Esophagus squamous epithelium (tissue), 5 donors: ENCODE results near the gene KCNMB2. TPM values are rescaled to one million over a fixed set of nuclear protein-coding genes. Genes with fewer than 3 reads are reported as not detected.
A peak's percentile ranks its signal among the peaks of the same experiment; 100 is the strongest.
"Not testable (repeated sequence)": the region's sequence is repeated elsewhere in the genome, so short reads cannot be mapped to it uniquely, and the experiment has no call there.

ENCODE experiments used
- DNase-seq: peaks from one replicate; lab custom pipeline; 2025; lab: John Stamatoyannopoulos, UW
- H3K27ac ChIP-seq, 4 donors: fragments of 200-600 bp; sonication (generic); one replicate each; pipeline ENCODE4 v1.5.1; 2016 to 2019; ENCODE audit warnings: mild to moderate bottlenecking in 1 of 4
- H3K27me3 ChIP-seq, 4 donors: fragments of 200-600 bp; sonication (generic); 1 replicate in 3 of 4; 2 replicates in 1 of 4; pipeline versions ENCODE4 v1.5.1 to v1.6.0; 2017 to 2021; ENCODE audit warnings: antibody characterized with exemption in 1 of 4
- H3K36me3 ChIP-seq, 3 donors: fragments of 200-600 bp; sonication (generic); one replicate each; pipeline ENCODE4 v1.5.1; 2016 to 2019
- H3K4me1 ChIP-seq, 3 donors: fragments of 200-600 bp; sonication (generic); one replicate each; pipeline ENCODE4 v1.5.1; 2017 to 2019
- H3K4me3 ChIP-seq, 4 donors: fragments of 200-600 bp; sonication (generic); 1 replicate in 3 of 4; 2 replicates in 1 of 4; pipeline ENCODE4 v1.5.1; 2016 to 2019; ENCODE audit warnings: mild to moderate bottlenecking in 2 of 4, moderate library complexity in 1 of 4
- H3K9me3 ChIP-seq, 3 donors: fragments of 200-600 bp; sonication (generic); one replicate each; pipeline ENCODE4 v1.5.1; 2016 to 2019
- CTCF ChIP-seq, 6 experiments: fragments of 450-650 bp in 4 of 6; fragments of 200-600 bp in 2 of 6; sonication (generic) in 2 of 6; IDR thresholded peaks; one replicate each; pipeline ENCODE4 v1.5.1; 2016 to 2019; ENCODE audit warnings: antibody characterized with exemption in 6 of 6, mild to moderate bottlenecking in 4 of 6, moderate library complexity in 4 of 6
- POLR2A ChIP-seq, 4 donors: fragments of 450-650 bp; IDR thresholded peaks; one replicate each; pipeline ENCODE4 v1.6.1; 2017; ENCODE audit warnings: antibody characterized with exemption in 4 of 4, mild to moderate bottlenecking in 4 of 4, moderate library complexity in 3 of 4
- WGBS, 2 donors: methylation state at CpG; one replicate each; pipeline ENCODE4 v1.1.5; 2018; 5-methylcytosine and 5-hydroxymethylcytosine counted together
- intact Hi-C: fragments of 100-400 bp; cut with DNase I; formaldehyde crosslinking; loops from one replicate; pipeline ENCODE4 v1.15.0; 2022
- total RNA-seq, 4 donors: library from RNA; depleted of rRNA; stranded (reverse); fragments of >200 nt; gene quantifications; one replicate each; pipeline ENCODE4 v1.1.0, GENCODE V29; 2016
- donor health status: DM: yes; HTN: yes; CAD: no.

The KCNMB2 gene
- total RNA-seq, 4 donors from 2014 or later: 0.19 TPM; not detected in 3

GRCh38 chr3:178538056-178538455 is 1.8 kb downstream of the KCNMB2 start:
- TF ChIP-seq CTCF (IDR thresholded peaks at IDR 0.05) (no peak), POLR2A (IDR thresholded peaks at IDR 0.05) (no peak)
- H3K27me3 ChIP-seq: peaks cover 0 to 23% (median 0%) of the 10 kb centered on the region in 4 donors
- WGBS, 2 donors: 70 to 83% methylated on average over 4 of the region's 4 CpGs
- H3K27ac ChIP-seq: no peak overlapping the region
- no peaks in the 10 kb centered on the region for H3K36me3 ChIP-seq
- intact Hi-C loops: no loop called here
- no peaks in the 10 kb centered on the region for H3K9me3 ChIP-seq
- DNase-seq: no peak
- H3K4me3 ChIP-seq: no peak overlapping the region
- H3K4me1 ChIP-seq: peaks cover 0 to 19% (median 0%) of the 10 kb centered on the region in 3 donors

- WGBS, 2 donors: 82 to 89% methylated on average over 3 of the region's 3 CpGs
These were observed 3.9 kb downstream of the KCNMB2 start for GRCh38 chr3:178540184-178540583.

GRCh38 chr3:178545337-178545736 is 9.1 kb downstream of the KCNMB2 start:
- 72 to 82% methylated on average over 3 of the region's 3 CpGs for WGBS, 2 donors
- intact Hi-C loops: no loop called here
- no peak for DNase-seq

More at GRCh38 chr3:178540184-178540583, 3.9 kb downstream of the KCNMB2 start:
- intact Hi-C loops: no loop called here
- Histone ChIP-seq H3K4me1 (peaks cover 0 to 19% (median 0%) of the 10 kb centered on the region in 3 donors), H3K4me3 (no peak overlapping the region), H3K36me3 (no peaks in the 10 kb centered on the region), H3K9me3 (no peaks in the 10 kb centered on the region), H3K27me3 (peaks cover 0 to 23% (median 0%) of the 10 kb centered on the region in 4 donors), H3K27ac (no peak overlapping the region)
- TF ChIP-seq CTCF (IDR thresholded peaks at IDR 0.05) (no peak), POLR2A (IDR thresholded peaks at IDR 0.05) (no peak)
- no peak for DNase-seq

DNA sequence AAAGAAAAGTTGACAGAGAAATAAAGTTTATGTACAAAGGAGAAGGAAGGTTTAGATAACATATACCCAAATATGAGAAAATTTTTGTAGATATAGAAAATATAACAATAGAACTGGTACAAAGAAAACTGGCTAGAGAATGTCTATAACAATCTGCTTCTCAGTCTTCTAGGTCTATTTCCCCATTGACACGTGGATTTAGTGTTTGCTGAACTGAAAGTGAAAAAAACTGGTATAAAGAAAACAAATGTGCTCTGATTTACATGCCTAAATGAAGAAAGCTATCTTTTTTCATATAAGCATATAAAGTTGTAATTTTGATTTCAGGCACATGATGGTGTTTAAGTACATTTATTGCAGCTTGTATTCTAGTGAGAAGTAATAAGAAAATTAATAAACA is 9.8 kb downstream of the KCNMB2 start:
- 31 to 45% methylated on average over 1 of the region's 1 CpG for WGBS, 2 donors
- Histone ChIP-seq H3K36me3 (no peaks in the 10 kb centered on the region), H3K4me1 (no peaks in the 10 kb centered on the region), H3K27me3 (no peaks in the 10 kb centered on the region), H3K9me3 (no peaks in the 10 kb centered on the region), H3K27ac (no peak overlapping the region), H3K4me3 (no peak overlapping the region)
- no peak for TF ChIP-seq POLR2A (IDR thresholded peaks at IDR 0.05)
- TF ChIP-seq CTCF (IDR thresholded peaks at IDR 0.05): no peak
- intact Hi-C loops: no loop called here
- DNase-seq: no peak

More at GRCh38 chr3:178545337-178545736, 9.1 kb downstream of the KCNMB2 start:
- no peak overlapping the region for H3K4me3 ChIP-seq
- H3K9me3 ChIP-seq: no peaks in the 10 kb centered on the region
- H3K36me3 ChIP-seq: no peaks in the 10 kb centered on the region
- H3K27me3 ChIP-seq: no peaks in the 10 kb centered on the region
- no peak for TF ChIP-seq CTCF (IDR thresholded peaks at IDR 0.05)
- H3K4me1 ChIP-seq: no peaks in the 10 kb centered on the region
- no peak overlapping the region for H3K27ac ChIP-seq

GRCh38 chr3:178549426-178549825 is 13.2 kb downstream of the KCNMB2 start:
- H3K27me3 ChIP-seq, H3K36me3 ChIP-seq, H3K4me3 ChIP-seq, H3K9me3 ChIP-seq, intact Hi-C loops, DNase-seq, H3K27ac ChIP-seq: not testable (repeated sequence)
- peaks cover 0 to 15% (median 0%) of the 10 kb centered on the region in 3 donors for H3K4me1 ChIP-seq
- 95 to 97% methylated on average over 2 to 3 of the region's 3 CpGs for WGBS, 2 donors

GRCh38 chr3:178551916-178552321 is 15.7 kb downstream of the KCNMB2 start:
- DNase-seq: no peak
- H3K4me3 ChIP-seq: peak overlapping the region in 1 of 4 donors; percentile 33

More at GRCh38 chr3:178551916-178552321, 15.7 kb downstream of the KCNMB2 start:
- intact Hi-C loops: no loop called here
- no peak overlapping the region for H3K27ac ChIP-seq
- no peak for TF ChIP-seq CTCF (IDR thresholded peaks at IDR 0.05)
- no peak for TF ChIP-seq POLR2A (IDR thresholded peaks at IDR 0.05)
- WGBS, 2 donors: 35 to 41% methylated on average over 4 to 7 of the region's 7 CpGs
- no peaks in the 10 kb centered on the region for H3K27me3 ChIP-seq
- H3K9me3 ChIP-seq: no peaks in the 10 kb centered on the region
- H3K36me3 ChIP-seq: no peaks in the 10 kb centered on the region
- H3K4me1 ChIP-seq: peaks cover 0 to 15% (median 0%) of the 10 kb centered on the region in 3 donors
